KMS-11 (cell line): ENCODE measurements around the gene ZNF423.
"Not testable (repeated sequence)": the region's sequence is repeated elsewhere in the genome, so short reads cannot be mapped to it uniquely, and the experiment has no call there.

Experiments used
- H2AFZ ChIP-seq: fragments of 200-600 bp; sonication (generic); 2 replicates; pipeline ENCODE4 v1.6.1; 2016; ENCODE audit warnings: antibody characterized with exemption, mixed run types, low read depth
- H3K27ac ChIP-seq: fragments of 200-600 bp; sonication (generic); 2 replicates; pipeline ENCODE4 v1.6.1; 2016; ENCODE audit warnings: mild to moderate bottlenecking, mixed run types
- H3K27me3 ChIP-seq: fragments of 200-600 bp; sonication (generic); 2 replicates; pipeline ENCODE4 v1.6.1; 2017; ENCODE audit warnings: mild to moderate bottlenecking, low read depth, mixed run types, moderate library complexity; ENCODE audit not compliant: insufficient read depth
- H3K36me3 ChIP-seq: fragments of 200-600 bp; sonication (generic); 2 replicates; pipeline ENCODE4 v1.6.1; 2017; ENCODE audit warnings: mild to moderate bottlenecking, mixed run types; ENCODE audit not compliant: insufficient read depth
- H3K4me1 ChIP-seq: fragments of 200-600 bp; sonication (generic); 2 replicates; pipeline ENCODE4 v1.6.1; 2016; ENCODE audit warnings: mild to moderate bottlenecking, low read depth, mixed run types; ENCODE audit not compliant: poor library complexity, severe bottlenecking
- H3K4me2 ChIP-seq: fragments of 200-600 bp; sonication (generic); 2 replicates; pipeline ENCODE4 v1.7.0; 2016; ENCODE audit warnings: mild to moderate bottlenecking, mixed run types
- H3K4me3 ChIP-seq: fragments of 200-600 bp; sonication (generic); IDR thresholded peaks from 2 replicates; pipeline ENCODE4 v1.6.1; 2017; ENCODE audit warnings: low read depth, low read length, mixed read lengths; ENCODE audit not compliant: insufficient read depth
- H3K79me2 ChIP-seq: fragments of 200-600 bp; sonication (generic); 2 replicates; pipeline ENCODE4 v1.6.1; 2016; ENCODE audit warnings: low read depth, mixed run types; ENCODE audit not compliant: insufficient read depth
- H3K9ac ChIP-seq: fragments of 200-600 bp; sonication (generic); 2 replicates; pipeline ENCODE4 v1.6.1; 2016; ENCODE audit warnings: mild to moderate bottlenecking, mixed run types
- H4K20me1 ChIP-seq: fragments of 200-600 bp; sonication (generic); 2 replicates; pipeline ENCODE4 v1.6.1; 2016; ENCODE audit warnings: mild to moderate bottlenecking, mixed run types; ENCODE audit not compliant: insufficient read depth
- CTCF ChIP-seq: fragments of 200-600 bp; sonication (generic); conservative IDR thresholded peaks from 2 replicates; pipeline ENCODE4 v1.6.1; 2017; ENCODE audit warnings: low read depth, mild to moderate bottlenecking, antibody characterized with exemption, low read length, moderate library complexity, mixed read lengths

ZNF423 gene

GRCh38 chr16:49681217-49681883 is 174.6 kb downstream of the ZNF423 start:
- no peak overlapping the region for H3K4me3 ChIP-seq
- H2AFZ ChIP-seq, result no peak overlapping the region
- 0 out of 2 replicates have a peak, but pooled peaks cover 3% of the 10 kb centered on the region for H3K27me3 ChIP-seq
- no peaks in the 10 kb centered on the region for H3K79me2 ChIP-seq
- no peaks in the 10 kb centered on the region for H4K20me1 ChIP-seq
- no peak for TF ChIP-seq CTCF
- H3K4me1 ChIP-seq, result no peaks in the 10 kb centered on the region
- no peak overlapping the region for H3K27ac ChIP-seq
- H3K36me3 ChIP-seq, result no peaks in the 10 kb centered on the region
- no peak overlapping the region for H3K4me2 ChIP-seq
- H3K9ac ChIP-seq, result no peak overlapping the region

- H3K27ac ChIP-seq, result no peak overlapping the region
- TF ChIP-seq CTCF, result no peak
- H3K9ac ChIP-seq, result no peak overlapping the region
- no peak overlapping the region for H2AFZ ChIP-seq
- H3K4me3 ChIP-seq, result no peak overlapping the region
- no peak overlapping the region for H3K4me2 ChIP-seq
- 0 out of 2 replicates have a peak, but pooled peaks cover 3% of the 10 kb centered on the region for H3K27me3 ChIP-seq
- H3K79me2 ChIP-seq, result no peaks in the 10 kb centered on the region
- no peaks in the 10 kb centered on the region for H3K4me1 ChIP-seq
- H3K36me3 ChIP-seq, result no peaks in the 10 kb centered on the region
- H4K20me1 ChIP-seq, result no peaks in the 10 kb centered on the region
These were observed 176.8 kb downstream of the ZNF423 start for GRCh38 chr16:49679095-49679494.

- H3K4me3 ChIP-seq, H2AFZ ChIP-seq, H3K27ac ChIP-seq, H3K9ac ChIP-seq, H3K36me3 ChIP-seq, H3K4me2 ChIP-seq, H3K27me3 ChIP-seq, H4K20me1 ChIP-seq, H3K79me2 ChIP-seq, H3K4me1 ChIP-seq: not testable (repeated sequence)
These were observed 178.3 kb downstream of the ZNF423 start for GRCh38 chr16:49677661-49678060.

- H3K27me3 ChIP-seq, result no peaks in the 10 kb centered on the region
- H3K4me1 ChIP-seq, result no peaks in the 10 kb centered on the region
These were observed 180.5 kb downstream of the ZNF423 start for GRCh38 chr16:49675413-49675812.

More at GRCh38 chr16:49675413-49675812, 180.5 kb downstream of the ZNF423 start:
- TF ChIP-seq CTCF, result no peak
- Histone ChIP-seq H2AFZ (no peak overlapping the region), H3K79me2 (no peaks in the 10 kb centered on the region), H3K9ac (no peak overlapping the region), H3K36me3 (no peaks in the 10 kb centered on the region), H3K27ac (no peak overlapping the region), H3K4me3 (no peak overlapping the region), H4K20me1 (no peaks in the 10 kb centered on the region), H3K4me2 (no peak overlapping the region)
